ENCODE data around the gene CYS1. TPM values are rescaled to one million over a fixed set of nuclear protein-coding genes. Genes with fewer than 3 reads are reported as not detected.
A peak's percentile ranks its signal among the peaks of the same experiment; 100 is the strongest.

Gene CYS1
- total and polyA plus RNA-seq, 2 of the 13 experiments (the other 11 are each of a cell fraction or from before 2014, with no cell fraction given), result 0.04 TPM; not detected in 1

GRCh38 chr2:10062931-10063365, 17.3 kb downstream of the CYS1 start (continued):
- TF ChIP-seq NR2C2 (CRISPR knock-in tag; IDR thresholded peaks at IDR 0.05; ENCODE audit: borderline replicate concordance), result peak; percentile 64
- no peak for TF ChIP-seq ZNF296 (CRISPR knock-in tag; conservative IDR thresholded peaks at IDR 0.05)
- no peak for TF ChIP-seq HMGXB3 (CRISPR knock-in tag; IDR thresholded peaks at IDR 0.05; ENCODE audit: borderline replicate concordance)
- 0 out of 2 replicates have a peak, but pooled peaks have one; percentile 56 for TF ChIP-seq MEF2D (CRISPR knock-in tag; IDR thresholded peaks at IDR 0.05)
- no peak for TF ChIP-seq SOX5 (CRISPR knock-in tag; IDR thresholded peaks at IDR 0.05; ENCODE audit: borderline replicate concordance)
- TF ChIP-seq ZNF547 (CRISPR knock-in tag; IDR thresholded peaks at IDR 0.05), result 0 out of 2 replicates have a peak, but pooled peaks have one; percentile 38
- TF ChIP-seq ZNF557 (CRISPR knock-in tag; IDR thresholded peaks at IDR 0.05), result no peak
- TF ChIP-seq SRY (CRISPR knock-in tag; IDR thresholded peaks at IDR 0.05), result no peak
- TF ChIP-seq FOXA3 (CRISPR knock-in tag; IDR thresholded peaks at IDR 0.05), result 0 out of 2 replicates have a peak, but pooled peaks have one; percentile 9
- no peak for TF ChIP-seq IRF9 (CRISPR knock-in tag; IDR thresholded peaks at IDR 0.05; ENCODE audit: borderline replicate concordance)
- peak; percentile 30; the same call in 1 of the 2 replicates for TF ChIP-seq HMG20A (CRISPR knock-in tag; IDR thresholded peaks at IDR 0.05; ENCODE audit: borderline replicate concordance)
- 0 out of 2 replicates have a peak, but pooled peaks have one; percentile 48 for TF ChIP-seq ZNF232 (CRISPR knock-in tag; IDR thresholded peaks at IDR 0.05; ENCODE audit: borderline replicate concordance)
- TF ChIP-seq REST (IDR thresholded peaks at IDR 0.05; ENCODE audit: borderline replicate concordance in 1 of 2, low read depth in 1 of 2, low read length in 2 of 2), result no peak
- TF ChIP-seq POLR2A (IDR thresholded peaks at IDR 0.05; ENCODE audit: insufficient read depth in 1 of 2, low read depth in 2 of 2, low read length in 2 of 2), result no peak
- TF ChIP-seq HIVEP1 (CRISPR knock-in tag; IDR thresholded peaks at IDR 0.05), result peak; percentile 34; the same call in 1 of the 2 replicates
- TF ChIP-seq SKIL (CRISPR knock-in tag; IDR thresholded peaks at IDR 0.05; ENCODE audit: borderline replicate concordance), result no peak
- peak; percentile 52; the same call in 1 of the 2 replicates for TF ChIP-seq NR2F6 (IDR thresholded peaks at IDR 0.05)
- peak; percentile 71 for TF ChIP-seq NR2F6 (CRISPR knock-in tag; IDR thresholded peaks at IDR 0.05)
- TF ChIP-seq ZEB1 (IDR thresholded peaks at IDR 0.05; ENCODE audit: insufficient replicate concordance, low read depth), result no peak
- no peak for TF ChIP-seq SUZ12 (IDR thresholded peaks at IDR 0.05; ENCODE audit: low read depth, low read length)

Data from HepG2 (cell line).